ENCODE data around the gene DSCAML1. TPM values are rescaled to one million over a fixed set of nuclear protein-coding genes. Genes with fewer than 3 reads are reported as not detected.
"Not testable (repeated sequence)": the region's sequence is repeated elsewhere in the genome, so short reads cannot be mapped to it uniquely, and the experiment has no call there.

Gene DSCAML1
- total RNA-seq, 1 experiment from 2014 or later: not detected

DNA sequence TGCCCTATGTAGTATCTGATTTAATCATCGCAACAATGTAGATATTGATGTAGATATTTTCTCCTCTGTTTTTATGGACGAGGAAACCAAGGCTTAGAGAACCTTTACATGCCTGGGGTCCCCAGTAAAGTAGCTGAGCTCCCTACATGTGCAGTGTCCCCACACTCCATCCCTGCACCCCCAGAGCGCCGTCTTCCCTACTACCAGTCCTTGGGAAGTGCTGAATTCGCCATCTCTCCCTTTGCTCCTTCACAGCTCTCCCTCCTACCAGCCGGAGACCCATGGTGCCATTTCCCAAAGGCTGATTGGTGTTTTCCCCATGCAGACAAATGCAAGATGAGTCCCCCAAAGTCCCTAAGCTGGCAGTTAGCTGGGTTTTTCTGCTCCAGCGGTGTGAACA is 383.4 kb downstream of the DSCAML1 start:
- no peak for DNase-seq (ENCODE audit: low read depth)

GRCh38 chr11:117412653-117413275 is 384.3 kb downstream of the DSCAML1 start:
- no peak for DNase-seq (ENCODE audit: low read depth)

DNA sequence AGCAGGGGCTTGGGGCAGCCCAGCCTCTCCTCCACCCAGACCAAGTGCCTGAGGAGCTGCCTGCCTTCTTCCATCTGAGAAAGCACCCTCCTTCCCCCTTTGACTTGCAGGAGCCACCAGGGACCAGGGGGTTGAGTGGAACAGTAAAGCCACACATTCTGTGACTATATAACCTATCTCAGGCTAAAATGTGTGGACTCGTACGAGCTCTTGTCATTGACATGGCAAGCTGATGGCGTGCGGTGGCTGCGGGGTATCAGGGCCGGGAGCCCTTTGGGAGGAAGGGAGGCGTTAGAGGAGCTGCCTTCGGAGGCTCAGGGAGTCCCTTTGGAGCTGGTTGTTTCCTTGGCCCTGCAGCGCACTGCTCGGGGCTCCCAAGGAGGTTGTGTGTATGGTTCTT is 384.8 kb downstream of the DSCAML1 start:
- DNase-seq (ENCODE audit: low read depth): no peak

DNA sequence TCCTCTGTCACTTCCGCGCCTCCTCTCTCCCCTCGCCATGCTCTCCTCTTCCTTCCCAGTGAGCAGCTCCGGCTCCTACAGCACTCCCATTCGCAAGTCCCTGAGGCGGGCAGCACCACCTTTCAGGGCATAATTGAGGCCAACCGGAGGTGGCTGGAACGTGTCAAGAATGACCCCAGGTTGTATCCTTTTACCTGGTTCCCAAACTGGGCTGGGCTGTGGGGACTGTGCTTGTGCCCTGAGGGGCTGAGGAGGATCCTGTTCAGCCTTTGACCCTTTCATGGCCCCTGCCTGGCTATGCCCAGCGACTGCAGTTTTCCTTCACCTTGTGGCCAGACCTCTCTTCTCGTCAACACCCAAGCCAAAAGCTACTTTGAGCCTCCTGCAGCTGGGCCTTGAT is 385.3 kb downstream of the DSCAML1 start:
- no peak for DNase-seq (ENCODE audit: low read depth)

GRCh38 chr11:117410861-117411710 is 385.9 kb downstream of the DSCAML1 start:
- DNase-seq (ENCODE audit: low read depth): no peak

DNA sequence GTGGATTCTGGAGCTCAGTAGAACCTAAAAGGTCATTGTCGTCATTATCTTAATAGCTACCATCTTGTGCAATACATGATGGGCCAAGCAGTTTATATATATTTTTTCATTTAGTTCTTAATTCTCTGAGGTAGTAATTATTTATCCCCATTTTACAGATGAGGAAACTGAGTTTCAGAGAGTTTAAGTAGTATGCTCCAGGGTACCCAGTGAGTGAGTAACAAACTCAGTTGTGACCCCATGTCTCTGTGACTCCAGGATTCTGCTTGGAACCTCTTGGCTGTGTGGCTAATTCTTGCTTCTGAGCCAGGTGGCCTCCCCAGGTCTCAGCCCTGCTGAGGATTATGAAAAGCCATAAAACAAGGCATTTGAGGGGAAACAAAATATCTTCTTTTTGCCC is 386.8 kb downstream of the DSCAML1 start:
- no peak for DNase-seq (ENCODE audit: low read depth)

- DNase-seq (ENCODE audit: low read depth): no peak
Observed at GRCh38 chr11:117409511-117409910, 387.5 kb downstream of the DSCAML1 start.

DNA sequence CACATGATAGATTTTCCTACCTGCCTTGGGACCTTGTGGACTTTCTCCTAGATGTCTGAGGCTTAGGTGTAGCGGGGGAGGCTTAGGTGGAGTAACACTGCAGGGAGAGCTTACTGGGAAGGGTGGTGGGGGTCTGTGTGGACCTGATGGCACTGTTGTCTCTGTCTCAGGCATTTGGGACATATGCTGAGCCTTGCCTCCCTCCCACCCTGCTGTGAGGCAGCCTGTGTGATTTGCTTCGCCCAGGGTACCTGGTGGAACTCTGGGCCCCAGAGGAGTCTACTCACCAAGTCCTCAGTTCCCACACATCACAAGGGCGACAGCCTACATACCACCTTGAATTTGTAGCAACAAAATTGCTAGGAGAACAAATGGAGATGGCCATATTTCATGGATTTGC is 388.7 kb downstream of the DSCAML1 start:
- no peak for DNase-seq (ENCODE audit: low read depth)

- no peak for DNase-seq (ENCODE audit: low read depth)
Observed at GRCh38 chr11:117407016-117407415, 390.0 kb downstream of the DSCAML1 start.

DNA sequence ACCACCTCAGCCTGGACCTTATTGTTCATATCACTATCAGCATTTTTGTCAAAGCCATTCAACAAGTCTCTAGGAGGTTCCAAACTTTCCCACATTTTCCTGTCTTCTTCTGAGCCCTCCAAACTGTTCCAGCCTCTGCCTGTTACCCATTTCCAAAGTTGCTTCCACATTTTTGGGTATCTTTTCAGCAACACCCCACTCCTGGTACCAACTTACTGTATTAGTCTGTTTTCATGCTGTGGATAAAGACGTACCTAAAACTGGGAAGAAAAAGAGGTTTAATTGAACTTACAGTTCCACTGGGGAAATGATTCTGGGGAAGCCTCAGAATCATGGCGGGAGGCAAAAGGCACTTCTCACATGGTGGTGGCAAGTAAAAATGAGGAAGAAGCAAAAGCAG is 391.1 kb downstream of the DSCAML1 start:
- DNase-seq (ENCODE audit: low read depth): not testable (repeated sequence)

DNA sequence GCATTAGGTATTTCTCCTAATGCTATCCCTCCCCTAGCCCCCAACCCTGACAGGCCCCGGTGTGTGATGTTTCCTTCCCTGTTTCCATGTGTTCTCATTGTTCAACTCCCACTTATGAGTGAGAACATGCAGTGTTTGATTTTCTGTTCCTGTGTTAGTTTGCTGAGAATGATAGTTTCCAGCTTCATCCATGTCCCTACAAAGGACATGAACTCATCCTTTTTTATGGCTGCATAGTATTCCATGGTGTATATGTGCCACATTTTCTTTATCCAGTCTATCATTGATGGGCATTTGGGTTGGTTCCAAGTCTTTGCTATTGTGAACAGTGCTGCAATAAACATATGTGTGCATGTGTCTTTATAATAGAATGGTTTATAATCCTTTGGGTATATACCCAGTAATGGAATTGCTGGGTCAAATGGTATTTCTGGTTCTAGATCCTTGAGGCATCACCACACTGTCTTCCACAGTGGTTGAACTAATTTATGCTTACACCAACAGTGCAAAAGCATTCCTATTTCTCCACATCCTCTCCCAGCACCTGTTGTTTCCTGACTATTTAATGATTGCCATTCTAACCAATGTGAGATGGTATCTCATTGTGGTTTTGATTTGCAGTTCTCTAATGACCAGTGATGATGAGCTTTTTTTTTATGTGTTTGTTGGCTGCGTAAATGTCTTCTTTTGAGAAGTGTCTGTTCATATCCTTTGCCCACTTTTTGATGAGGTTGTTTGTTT is 397.7 kb downstream of the DSCAML1 start:
- peak; percentile 17 for DNase-seq (ENCODE audit: low read depth)

- not testable (repeated sequence) for DNase-seq (ENCODE audit: low read depth)
Observed at GRCh38 chr11:117398618-117399017, 398.4 kb downstream of the DSCAML1 start.

DNA sequence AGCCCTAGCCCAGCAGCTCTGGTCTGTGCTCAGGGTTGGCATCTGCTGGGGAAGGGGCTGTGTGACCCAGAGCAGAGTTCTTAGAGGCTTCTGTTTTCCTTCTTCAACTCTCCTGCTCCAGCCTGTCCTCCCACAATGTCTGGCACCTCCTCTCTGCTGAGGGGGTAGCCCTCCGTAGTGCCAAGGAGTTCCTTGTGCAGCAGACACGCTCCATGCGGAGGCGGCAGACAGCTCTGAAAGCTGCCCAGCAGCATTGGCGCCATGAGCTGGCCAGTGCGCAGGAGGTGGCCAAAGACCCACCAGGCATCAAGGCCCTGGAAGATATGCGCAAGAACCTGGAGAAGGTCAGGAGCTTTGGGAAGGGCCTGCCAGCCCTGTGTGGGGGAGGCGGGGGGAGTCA is 400.0 kb downstream of the DSCAML1 start:
- DNase-seq (ENCODE audit: low read depth): no peak

GRCh38 chr11:117395476-117395875 is 401.5 kb downstream of the DSCAML1 start:
- DNase-seq (ENCODE audit: low read depth): no peak

DNA sequence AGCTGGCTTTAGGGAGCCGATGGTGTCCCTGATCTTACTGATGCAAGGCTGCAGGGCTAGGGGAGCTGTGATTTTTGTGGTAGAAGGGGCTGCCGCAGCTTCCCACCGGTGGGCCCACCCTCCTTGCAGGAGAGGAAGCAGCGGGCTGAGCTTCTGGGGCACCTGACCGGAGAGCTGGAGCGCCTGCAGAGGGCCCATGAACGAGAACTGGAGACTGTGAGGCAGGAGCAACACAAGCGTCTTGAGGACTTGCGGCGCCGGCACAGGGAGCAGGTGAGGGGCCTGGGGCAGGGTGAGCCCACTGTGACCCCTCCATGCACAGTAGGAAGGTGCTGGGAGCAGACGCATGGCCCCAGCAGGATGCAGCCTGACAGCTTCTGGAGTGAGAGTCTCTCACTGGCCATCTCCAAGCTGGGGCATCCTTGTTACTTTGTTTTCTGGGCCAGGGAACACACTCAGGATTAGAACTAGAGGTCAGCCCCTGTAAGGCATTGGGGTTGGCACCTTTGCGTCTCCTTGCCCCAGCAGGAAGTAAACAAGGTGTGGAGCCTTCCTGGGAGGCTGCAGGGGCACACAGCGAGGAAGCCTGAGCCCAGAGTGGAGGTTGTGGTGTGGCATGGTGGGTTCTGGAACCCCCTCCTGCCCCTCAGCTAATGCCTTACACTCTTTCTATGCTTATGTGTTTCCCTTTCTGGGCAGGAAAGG is 402.6 kb downstream of the DSCAML1 start:
- no peak for DNase-seq (ENCODE audit: low read depth)

DNA sequence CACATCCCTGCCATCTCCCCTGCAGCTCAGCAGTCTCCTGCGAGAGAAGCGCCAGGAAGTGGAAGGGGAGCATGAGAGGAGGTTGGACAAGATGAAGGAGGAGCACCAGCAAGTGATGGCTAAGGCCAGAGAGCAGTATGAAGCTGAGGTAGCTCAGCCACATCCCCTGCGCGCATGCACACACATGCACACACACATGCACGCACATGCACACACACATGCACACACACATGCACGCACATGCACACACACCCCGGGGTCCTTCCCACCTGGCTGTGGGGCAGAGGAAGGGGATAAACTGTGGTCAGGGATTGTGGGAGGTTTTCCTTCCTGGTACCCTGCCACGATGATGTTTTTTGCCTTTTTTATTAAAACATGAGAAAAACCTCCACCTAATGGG is 404.0 kb downstream of the DSCAML1 start:
- DNase-seq (ENCODE audit: low read depth): no peak

DNA sequence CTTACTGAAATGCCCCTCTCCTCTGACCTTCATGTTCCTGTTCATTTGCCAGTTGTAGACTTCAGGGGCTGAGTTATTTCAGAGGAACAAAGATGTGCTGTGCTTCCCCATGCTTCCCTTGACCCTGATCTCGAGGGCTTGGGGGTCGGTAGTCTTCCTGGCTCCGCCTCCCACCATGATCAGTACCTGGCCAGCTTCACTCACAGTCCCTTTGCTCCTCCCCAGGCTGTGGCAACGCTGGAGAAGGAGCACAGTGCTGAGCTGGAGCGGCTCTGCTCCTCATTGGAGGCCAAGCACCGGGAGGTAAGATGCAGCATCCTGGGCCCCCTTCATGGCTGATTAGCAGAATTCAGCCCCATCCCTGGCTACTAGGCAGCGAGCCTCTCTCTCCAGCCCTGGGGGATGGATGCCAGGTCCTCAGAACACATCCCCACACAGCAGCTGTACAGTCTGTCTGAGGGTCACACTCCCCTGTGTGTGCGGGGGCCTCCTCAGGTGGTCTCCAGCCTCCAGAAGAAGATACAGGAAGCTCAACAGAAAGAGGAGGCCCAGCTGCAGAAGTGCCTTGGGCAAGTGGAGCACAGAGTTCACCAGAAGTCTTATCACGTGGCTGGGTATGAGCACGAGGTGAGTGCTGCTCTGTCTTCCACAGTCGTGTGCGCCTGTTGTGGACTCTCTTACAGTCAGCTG is 404.9 kb downstream of the DSCAML1 start:
- DNase-seq (ENCODE audit: low read depth): no peak

DNA sequence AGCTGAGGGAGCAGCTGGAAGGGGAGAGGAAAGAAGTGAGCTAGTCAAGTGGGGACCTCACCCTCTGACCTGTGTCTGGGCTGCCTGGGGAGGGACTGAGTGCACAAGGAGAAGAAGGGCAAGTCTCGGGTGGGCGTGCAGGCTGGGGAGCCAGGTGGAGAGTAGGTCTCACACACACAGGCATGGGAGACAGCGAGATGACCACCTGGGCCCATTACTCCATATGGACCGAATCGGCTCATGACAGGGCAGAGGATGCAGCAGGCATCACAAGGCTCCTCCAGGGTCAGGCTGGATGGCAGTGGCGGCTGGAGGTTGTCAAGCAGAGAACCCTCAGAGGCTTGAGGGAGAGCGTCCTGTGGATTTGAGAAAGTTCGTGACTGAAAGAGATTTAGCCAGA is 405.8 kb downstream of the DSCAML1 start:
- DNase-seq (ENCODE audit: low read depth): no peak

DNA sequence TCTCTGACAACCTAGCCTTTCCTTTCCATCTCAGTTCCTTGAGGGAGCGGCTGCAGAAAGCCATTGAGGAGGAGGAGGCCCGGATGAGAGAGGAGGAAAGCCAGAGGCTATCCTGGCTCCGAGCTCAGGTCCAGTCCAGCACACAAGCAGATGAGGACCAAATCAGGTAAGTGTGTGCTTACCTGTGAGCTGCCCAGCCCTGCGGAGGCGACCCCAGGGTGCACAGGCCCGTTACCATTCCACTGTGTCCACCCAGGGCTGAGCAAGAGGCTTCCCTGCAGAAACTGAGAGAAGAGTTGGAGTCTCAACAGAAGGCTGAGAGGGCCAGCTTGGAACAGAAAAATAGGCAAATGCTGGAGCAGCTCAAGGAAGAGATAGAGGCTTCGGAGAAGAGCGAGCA is 406.3 kb downstream of the DSCAML1 start:
- no peak for DNase-seq (ENCODE audit: low read depth)

DNA sequence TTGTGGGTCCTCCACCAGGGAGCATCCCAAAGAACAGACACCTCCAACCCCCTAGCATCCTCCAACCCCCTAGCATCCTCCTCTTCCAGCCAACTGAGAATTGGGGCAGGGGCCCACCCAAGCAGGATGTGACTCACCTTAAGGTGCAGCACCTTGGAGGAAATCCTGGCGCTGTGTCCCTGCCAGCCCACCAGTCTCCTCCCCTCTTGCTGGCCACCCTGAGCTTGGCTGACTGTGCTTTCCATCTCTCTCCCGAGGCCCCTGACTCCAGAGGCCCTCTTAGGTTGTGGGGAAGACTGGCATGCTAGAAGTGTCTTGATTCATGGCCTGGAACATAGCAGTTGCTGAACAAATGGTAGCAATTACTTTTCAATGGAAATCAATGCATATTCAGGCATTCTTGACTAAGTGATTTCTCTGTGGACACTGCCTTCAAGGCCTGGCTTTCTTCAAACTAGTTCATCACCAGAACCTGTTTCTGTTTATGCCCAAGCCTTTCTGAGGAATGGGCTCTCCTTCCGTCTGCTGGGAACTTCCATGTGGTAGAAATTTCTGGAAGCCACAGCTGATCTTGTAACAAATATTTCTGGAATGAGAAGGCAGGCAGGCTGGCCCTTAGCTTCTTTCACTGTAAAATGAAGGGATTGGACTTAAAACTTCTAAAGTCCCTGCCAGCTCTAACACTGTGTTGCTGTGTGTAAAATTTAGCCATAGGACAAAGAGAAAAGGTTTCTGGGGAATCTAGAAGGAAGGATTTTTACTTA is 408.8 kb downstream of the DSCAML1 start:
- DNase-seq (ENCODE audit: low read depth): peak; percentile 38
